GM21528 (cell line): ENCODE measurements around the gene ANAPC1.
A peak's percentile ranks its signal among the peaks of the same experiment; 100 is the strongest.
"Not testable (repeated sequence)": the region's sequence is repeated elsewhere in the genome, so short reads cannot be mapped to it uniquely, and the experiment has no call there.

Experiments used
- ATAC-seq: cut with Tn5 transposase; IDR thresholded peaks from one replicate; pipeline ENCODE4 v1.9.1; 2021; ENCODE audit warnings: mild to moderate bottlenecking, moderate library complexity; ENCODE audit not compliant: unreplicated experiment, low FRiP score

The ANAPC1 gene

DNA sequence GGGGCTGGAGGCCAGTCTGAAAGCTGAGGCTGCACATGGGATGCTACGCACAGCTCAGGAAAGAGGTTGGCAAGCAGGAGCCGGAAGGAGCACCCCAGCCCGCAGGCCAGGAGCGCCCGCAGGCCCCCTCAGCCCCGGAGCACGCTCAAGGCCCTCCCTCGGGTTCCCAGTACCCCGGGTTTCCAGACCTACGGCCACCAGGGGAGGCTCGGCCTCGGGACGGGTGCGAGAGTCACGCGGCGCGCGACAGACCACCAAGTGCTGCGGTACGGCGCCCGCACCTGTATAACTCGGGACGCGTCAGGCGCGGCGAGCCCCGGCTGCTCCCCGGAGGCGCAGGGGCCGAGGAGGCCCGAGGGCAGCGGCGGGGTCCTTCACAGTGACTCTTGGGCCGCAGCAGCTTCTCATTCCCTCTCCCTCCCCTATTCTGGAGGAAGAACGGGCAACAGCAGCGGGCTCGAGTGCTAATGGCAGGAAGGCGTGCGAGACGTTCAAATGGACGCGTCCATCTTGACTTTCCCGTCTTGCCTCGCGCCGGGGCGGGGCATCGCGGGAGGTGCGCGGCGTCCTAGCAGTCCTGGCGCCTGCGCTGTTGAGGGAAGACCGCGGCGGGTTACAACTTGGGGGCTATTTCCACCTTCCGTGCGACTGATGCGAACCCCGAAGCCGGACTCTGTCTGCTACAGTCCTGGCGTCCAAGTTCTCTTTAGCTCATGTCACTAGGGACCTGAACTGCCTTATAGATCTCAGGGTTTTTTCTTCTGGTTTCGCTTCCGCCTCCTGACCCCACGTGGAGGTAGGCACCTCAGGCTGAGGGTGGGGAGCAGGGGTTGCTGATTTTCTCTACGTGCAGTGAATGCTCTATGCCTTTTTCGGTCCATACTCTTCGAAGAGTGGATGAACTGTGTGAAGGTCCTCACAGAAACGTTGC, at the start of gene ANAPC1:
Gene ANAPC1 (minus strand): TSS at position 533 of the 931 bp plus-strand sequence. CDS start 3,368 bp downstream, outside the sequence.
- ATAC-seq, result peak; percentile 89

DNA sequence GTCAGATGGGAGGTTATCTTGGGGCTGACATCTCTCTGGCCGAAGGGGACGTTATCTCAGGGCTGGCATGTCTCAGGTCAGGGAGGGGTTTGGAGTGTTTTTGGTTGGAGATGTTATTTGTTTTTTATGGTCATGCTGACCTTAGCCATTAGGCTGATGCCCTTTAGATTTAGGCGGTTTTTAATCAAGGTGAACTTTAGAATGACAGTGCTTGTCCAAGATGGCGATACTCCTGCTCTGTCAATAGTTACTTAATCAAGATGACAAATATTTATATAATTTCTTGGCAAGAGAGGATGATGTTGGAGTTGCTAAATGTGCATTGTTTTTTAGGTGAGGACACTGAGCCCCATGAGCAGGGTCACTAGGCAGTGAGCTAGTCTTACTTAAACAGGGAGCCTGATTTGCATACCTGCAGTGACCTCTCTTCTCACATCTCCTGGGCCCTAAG, 48.9 kb upstream of the ANAPC1 start:
- no peak for ATAC-seq

DNA sequence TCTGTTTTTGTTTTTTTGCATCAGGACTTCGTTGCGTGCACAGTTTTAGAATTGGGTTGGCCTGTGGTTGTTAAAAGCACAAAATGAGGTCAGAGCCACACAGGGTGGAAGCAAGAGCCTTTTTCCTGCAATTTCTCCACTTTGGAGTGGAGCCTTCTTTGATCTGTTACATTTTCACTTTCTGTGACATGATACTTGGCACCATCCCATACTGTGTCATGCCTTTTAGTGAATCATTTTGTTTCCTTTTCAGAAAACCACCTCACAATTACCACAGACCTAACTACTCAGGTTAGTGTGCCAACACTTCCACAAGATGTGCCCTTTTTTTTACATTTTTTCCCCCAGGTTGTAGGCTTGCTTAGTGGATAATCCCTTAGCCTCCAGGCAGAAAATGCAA, 46.9 kb upstream of the ANAPC1 start:
- ATAC-seq, result no peak

DNA sequence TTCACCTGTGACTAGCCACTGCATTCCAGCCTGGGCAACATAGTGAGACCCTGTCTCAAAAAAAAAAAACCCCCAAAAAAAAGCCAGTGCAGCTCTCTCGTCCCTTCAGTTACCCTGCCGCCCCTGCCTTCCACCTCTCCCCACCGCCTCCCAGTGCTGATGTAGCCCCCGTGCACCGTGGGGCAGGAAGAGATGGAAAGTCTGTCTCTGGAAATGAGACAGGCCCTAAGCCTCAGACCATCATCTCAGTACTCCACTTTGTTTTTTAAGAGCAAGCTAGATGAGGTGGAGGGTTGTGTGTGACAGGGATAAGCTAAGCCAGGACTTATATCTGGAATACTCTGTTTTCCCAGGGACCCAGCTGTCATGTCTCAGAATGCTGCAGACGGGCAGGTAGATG, 46.4 kb upstream of the ANAPC1 start:
- ATAC-seq, result no peak

DNA sequence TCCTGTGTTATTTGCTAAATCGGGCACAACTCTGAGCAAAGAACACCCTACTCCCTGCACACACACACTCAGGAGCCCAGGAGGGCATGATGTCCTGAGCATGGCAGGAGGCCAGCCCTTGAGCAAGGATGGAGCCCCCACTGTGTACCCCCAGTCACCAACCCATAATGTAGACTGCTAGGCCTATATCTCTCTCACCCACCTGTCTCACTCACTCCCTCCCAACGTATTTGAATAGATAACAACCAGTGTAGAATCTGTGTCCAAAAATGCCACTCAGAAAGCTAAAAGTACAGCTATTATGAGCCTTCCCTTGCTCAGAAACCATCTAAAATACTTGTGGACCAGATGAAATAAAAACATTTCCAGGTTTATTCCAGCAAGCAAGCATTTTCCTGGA, 43.7 kb upstream of the ANAPC1 start:
- ATAC-seq, result no peak

GRCh38 chr2:111924617-111925107, 40.7 kb upstream of the ANAPC1 start:
- no peak for ATAC-seq

DNA sequence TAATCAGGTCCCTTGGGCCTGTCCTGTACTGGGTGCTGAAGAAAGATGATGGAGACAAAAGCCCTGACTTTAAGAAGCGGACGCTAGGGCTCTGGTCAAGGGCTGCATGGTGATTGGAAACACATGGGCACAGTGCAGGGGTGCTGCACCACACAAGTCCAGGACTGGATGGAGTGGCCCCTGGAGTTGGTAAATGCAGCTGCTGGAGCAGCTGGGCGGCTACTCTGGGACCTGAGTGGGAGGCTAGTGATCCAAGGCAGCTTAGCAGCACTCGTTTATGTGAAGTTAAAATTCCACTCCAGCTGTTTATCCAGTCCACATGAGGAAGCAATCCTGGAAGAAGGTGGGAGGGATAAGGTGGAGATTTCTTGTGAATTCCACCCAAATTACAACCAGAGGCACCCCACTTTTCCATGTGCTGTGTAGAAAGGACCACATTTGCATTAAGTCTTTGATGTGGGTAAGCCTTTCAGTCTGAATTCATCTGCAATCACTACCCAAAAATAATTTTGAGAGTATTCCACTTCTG, 39.3 kb upstream of the ANAPC1 start:
- no peak for ATAC-seq

- ATAC-seq, result no peak
Measured at GRCh38 chr2:111919794-111920608, 36.0 kb upstream of the ANAPC1 start.

DNA sequence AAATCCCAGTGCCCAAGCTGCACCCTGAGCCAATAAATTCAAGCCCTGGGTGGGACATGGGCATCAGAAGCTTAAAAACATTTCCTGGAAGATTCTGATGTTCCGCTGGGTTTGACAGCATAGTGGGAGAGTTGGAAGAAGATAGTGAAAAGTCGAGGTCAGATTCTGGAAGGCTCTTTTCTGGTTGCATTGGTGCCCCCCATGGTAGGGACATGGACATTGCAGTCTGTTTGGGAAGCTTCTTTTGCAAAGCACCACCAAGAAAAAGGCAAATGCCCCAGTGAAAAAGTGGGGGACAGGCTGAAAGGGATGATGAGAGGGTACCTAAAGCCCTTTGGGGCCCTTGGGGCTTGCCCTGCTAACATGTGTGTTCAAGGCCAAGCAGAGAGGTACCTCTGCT, 35.4 kb upstream of the ANAPC1 start:
- ATAC-seq, result no peak

DNA sequence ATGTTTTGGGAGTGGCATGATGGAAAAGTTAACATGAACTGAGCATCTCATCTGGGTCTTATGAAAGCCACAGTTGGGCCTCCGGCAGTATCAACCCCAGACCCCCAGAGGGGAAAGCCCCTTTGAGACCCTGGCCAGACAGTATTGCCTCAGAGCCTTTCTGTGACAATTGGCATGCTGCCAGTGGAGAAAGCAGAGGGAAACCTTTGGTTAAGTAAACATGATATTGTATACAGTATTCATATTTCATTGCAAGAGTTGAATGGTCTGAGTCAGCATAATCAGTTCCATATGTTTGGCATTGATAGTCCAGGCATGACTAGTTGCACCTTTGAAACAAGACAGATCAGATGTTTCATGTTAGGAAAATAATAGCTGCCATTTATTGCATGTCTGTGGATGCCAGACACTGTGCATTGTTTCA, 34.4 kb upstream of the ANAPC1 start:
- ATAC-seq, result no peak

DNA sequence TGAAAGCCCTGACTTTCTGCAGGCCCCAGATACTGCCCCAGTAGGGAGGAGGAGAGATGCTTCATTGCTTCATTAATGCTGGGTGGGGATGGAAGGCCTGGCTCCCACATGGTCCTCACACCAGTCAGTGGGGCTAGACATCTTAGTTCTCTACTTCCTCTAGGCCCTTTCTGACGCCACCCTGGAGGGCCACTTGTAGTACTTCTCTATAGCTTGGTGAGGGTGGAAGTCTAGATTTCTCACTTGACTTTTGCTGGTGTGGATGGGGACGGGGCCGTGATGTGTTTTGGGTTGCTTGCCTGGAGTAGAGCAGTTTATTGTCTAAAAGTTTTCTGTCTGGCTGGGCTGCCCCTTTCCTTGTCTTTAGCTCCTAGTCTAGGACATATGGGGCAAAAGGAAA, 33.1 kb upstream of the ANAPC1 start:
- no peak for ATAC-seq

- no peak for ATAC-seq
Measured at GRCh38 chr2:111912547-111912946, 28.6 kb upstream of the ANAPC1 start.

DNA sequence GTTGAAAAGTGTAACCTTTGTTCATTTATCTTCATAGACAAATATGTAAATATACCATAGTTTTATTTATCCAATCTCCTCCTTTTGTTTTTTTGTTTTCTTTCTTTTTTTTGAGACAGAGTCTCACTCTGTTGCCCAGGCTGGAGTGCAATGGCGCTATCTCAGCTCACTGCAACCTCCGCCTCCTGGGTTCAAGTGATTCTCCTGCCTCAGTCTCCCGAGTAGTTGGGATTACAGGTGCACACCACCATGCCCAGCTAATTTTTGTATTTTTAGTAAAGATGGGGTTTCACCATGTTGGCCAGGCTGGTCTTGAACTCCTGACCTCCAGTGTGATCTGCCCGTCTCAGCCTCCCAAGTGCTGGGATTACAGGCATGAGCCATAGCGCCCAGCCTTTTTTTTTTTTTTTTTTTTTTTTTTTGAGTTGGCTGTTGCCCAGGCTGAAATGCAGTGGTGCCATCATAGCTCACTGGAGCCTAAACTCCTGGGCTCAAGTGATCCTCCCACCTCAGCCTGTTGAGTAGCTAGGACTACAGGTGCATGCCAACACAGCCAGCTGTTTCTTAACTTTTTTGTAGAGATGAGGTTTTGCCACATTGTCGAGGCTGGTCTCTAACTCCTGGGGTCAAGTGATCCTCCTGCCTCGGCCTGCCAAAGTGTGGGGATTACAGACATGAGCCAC, 27.4 kb upstream of the ANAPC1 start:
- not testable (repeated sequence) for ATAC-seq

- ATAC-seq, result no peak
Measured at GRCh38 chr2:111910609-111911277, 26.8 kb upstream of the ANAPC1 start.

GRCh38 chr2:111909997-111910396, 26.0 kb upstream of the ANAPC1 start:
- ATAC-seq, result not testable (repeated sequence)

DNA sequence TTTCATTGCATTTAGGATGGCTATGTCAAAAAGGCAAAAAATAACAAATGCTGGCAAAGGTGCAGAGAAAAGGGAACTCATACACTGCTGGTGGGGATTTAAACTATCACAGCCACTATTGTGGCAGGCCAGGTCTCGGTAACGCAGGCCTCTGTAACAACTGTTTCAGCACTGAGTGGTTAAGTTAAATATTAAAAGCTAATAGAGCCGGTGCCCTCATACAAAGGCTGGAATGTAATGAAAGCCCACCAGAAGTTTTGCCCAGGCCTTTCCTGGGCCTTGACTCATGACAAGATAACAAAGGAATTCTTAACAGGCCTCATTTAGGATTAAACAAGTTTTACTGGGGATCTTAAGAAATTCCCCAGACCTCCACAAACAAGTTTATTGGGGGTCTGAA, 25.1 kb upstream of the ANAPC1 start:
- ATAC-seq, result no peak

- no peak for ATAC-seq
Measured at GRCh38 chr2:111908578-111908977, 24.6 kb upstream of the ANAPC1 start.

DNA sequence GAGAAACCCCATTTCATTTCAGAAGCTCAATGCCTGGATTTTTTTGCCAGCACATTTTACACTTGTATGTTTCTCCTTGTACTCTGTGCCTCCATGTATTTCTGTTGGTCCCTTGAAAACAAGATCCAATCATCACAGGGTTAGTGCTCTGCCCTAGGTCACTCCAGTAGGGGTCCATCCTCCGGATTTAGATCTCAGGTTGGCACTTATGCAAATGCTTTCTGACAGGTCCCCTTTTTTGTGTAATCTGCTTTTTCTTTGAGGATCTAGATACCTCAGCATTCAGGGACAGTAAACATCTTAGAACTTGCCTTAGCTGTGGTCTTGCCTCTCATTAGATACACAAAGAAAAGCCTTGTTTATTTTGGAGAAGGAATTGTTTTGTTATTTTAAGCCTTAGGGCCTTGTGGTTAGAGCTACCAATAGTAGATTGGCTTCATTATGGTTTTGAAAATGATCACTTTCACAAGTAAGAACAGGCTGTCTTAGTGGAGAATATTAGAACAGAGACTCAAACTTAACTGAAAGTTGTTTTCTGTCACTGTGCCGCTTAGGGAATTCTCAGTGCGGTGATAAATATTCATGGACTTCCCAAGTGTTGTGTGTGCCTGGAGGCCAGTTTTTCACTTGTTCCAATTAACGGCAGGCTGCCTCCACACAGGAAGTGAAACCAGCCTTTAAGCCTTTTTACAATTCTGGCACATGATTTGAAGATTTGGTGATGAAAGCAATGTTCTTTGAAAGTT, 22.2 kb upstream of the ANAPC1 start:
- ATAC-seq, result no peak

DNA sequence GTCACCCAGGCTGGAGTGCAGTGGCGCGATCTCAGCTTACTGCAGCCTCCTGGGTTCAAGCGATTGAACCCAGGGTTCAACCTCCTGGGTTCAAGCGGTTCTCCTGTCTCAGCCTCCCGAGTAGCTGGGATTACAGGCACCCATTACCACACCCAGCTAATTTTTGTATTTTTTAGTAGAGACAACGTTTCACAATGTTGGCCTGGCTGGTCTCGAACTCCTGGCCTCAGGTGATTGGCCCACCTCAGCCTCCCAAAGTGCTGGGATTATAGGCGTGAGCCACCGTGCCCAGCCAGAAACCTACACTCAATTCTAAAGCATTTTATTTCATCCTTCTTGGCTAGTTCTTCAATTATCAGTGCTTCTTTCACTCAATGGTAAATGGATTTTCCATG, 21.5 kb upstream of the ANAPC1 start:
- ATAC-seq, result not testable (repeated sequence)
